ENCODE data around the gene MED15. TPM values are rescaled to one million over a fixed set of nuclear protein-coding genes. Genes with fewer than 3 reads are reported as not detected.

MED15 gene
- total RNA-seq, 4 donors from 2014 or later, result 34.0 to 54.1 (median 38.9) TPM

DNA sequence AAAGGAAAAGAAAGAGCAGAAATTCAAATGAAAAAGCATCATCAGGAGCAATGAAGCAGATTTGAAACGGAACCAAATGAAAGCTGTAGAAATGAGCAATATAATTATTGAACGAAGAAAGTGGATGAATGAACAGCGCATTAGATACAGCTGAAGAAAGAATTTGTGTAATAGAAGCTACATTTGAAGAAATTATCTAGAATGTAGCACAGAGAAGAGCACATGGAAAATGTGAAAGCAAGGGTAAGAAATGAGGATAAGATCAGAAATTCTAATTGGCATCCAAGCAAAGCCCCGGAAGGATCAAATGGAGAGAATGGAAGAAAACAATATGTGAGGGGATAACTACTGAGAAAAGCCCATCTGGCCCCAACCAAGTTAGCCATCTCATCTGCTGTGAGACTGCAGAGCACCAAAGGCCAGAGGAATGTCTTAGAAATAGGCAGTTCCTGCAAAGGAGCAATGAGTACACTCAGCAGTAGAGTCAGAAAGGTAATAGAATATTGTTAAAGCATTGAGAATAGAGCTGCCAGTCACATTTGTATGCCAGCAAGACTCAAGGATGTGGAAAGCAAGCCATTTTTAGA is 51.9 kb downstream of the MED15 start:
- no peak overlapping the region for H3K27ac ChIP-seq (replicated peaks in 1 of 4)
- intact Hi-C loops (cut with DNase I), result no loop called here
- peaks cover 16 to 25% (median 19%) of the 10 kb centered on the region in 4 donors for H3K4me1 ChIP-seq
- H3K27me3 ChIP-seq, result no peaks in the 10 kb centered on the region
- no peak for DNase-seq (ENCODE audit: extremely low spot score)
- no peak overlapping the region for H3K4me3 ChIP-seq
- peaks cover 24 to 72% (median 51%) of the 10 kb centered on the region in 4 donors for H3K36me3 ChIP-seq
- TF ChIP-seq POLR2AphosphoS5 (IDR thresholded peaks at IDR 0.05) (no peak), POLR2A (IDR thresholded peaks at IDR 0.05; ENCODE audit: low read depth) (no peak), EP300 (IDR thresholded peaks at IDR 0.05) (no peak)
- TF ChIP-seq, protein P1, sequence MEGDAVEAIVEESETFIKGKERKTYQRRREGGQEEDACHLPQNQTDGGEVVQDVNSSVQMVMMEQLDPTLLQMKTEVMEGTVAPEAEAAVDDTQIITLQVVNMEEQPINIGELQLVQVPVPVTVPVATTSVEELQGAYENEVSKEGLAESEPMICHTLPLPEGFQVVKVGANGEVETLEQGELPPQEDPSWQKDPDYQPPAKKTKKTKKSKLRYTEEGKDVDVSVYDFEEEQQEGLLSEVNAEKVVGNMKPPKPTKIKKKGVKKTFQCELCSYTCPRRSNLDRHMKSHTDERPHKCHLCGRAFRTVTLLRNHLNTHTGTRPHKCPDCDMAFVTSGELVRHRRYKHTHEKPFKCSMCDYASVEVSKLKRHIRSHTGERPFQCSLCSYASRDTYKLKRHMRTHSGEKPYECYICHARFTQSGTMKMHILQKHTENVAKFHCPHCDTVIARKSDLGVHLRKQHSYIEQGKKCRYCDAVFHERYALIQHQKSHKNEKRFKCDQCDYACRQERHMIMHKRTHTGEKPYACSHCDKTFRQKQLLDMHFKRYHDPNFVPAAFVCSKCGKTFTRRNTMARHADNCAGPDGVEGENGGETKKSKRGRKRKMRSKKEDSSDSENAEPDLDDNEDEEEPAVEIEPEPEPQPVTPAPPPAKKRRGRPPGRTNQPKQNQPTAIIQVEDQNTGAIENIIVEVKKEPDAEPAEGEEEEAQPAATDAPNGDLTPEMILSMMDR (IDR thresholded peaks at IDR 0.05), result no peak
- WGBS, result 88% methylated on average over 4 of the region's 4 CpGs
- H3K9me3 ChIP-seq, result no peaks in the 10 kb centered on the region

DNA sequence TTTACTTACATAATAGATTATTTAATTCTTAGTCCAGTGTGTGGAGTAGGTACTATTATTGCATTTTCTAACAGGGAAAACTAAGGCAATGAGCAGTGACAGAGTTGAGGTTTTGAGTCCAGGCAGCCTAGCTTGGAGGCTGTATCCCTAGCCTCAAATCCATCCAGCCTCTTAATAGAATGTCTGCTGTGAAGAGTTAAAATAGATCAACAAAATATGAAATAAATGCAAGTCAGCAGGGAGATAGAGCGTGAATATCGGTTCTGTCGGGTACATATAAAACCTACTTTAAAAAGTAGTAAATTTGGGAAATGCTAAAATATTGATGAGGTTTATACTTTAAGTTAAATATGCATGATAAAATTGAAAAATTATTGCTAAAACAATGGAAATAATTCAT is 53.3 kb downstream of the MED15 start:
- no peak for DNase-seq (ENCODE audit: extremely low spot score)
- intact Hi-C loops (cut with DNase I), result no loop called here
- H3K9me3 ChIP-seq, result no peaks in the 10 kb centered on the region
- no peak overlapping the region for H3K4me3 ChIP-seq
- H3K36me3 ChIP-seq, result peaks cover 22 to 72% (median 51%) of the 10 kb centered on the region in 4 donors
- WGBS, result 98% methylated on average over 3 of the region's 3 CpGs
- H3K27me3 ChIP-seq, result no peaks in the 10 kb centered on the region
- peaks cover 14 to 24% (median 21%) of the 10 kb centered on the region in 4 donors for H3K4me1 ChIP-seq
- H3K27ac ChIP-seq (replicated peaks in 1 of 4), result no peak overlapping the region
- TF ChIP-seq EP300 (IDR thresholded peaks at IDR 0.05), result no peak
- TF ChIP-seq POLR2AphosphoS5 (IDR thresholded peaks at IDR 0.05), result no peak
- TF ChIP-seq, protein P1 (IDR thresholded peaks at IDR 0.05), result no peak
- no peak for TF ChIP-seq POLR2A (IDR thresholded peaks at IDR 0.05; ENCODE audit: low read depth)

DNA sequence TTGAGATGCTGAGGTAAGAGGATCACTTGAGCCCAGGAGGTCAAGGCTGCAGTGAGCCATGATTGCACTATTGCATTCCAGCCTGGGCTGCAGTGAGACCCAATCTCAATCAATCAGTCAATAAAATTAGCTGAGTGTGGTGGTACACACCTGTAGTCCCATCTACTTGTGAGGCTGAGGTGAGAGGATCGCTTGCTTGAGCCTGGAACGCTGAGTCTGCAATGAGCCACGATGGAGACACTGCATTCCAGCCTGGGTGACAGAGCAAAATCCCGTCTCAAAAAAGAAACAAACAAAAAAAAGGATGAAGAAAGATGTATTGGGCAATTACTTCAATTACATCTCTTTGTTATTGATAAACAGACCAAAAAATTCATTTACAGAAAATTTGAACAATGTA is 54.5 kb downstream of the MED15 start:
- Histone ChIP-seq H3K27me3 (no peaks in the 10 kb centered on the region), H3K4me3 (no peak overlapping the region), H3K27ac (replicated peaks in 1 of 4) (no peak overlapping the region), H3K36me3 (peaks cover 27 to 72% (median 59%) of the 10 kb centered on the region in 4 donors), H3K9me3 (no peaks in the 10 kb centered on the region), H3K4me1 (peaks cover 10 to 36% (median 27%) of the 10 kb centered on the region in 4 donors)
- intact Hi-C loops (cut with DNase I), result no loop called here
- WGBS, result 81% methylated on average over 4 of the region's 4 CpGs
- no peak for DNase-seq (ENCODE audit: extremely low spot score)
- TF ChIP-seq POLR2AphosphoS5 (IDR thresholded peaks at IDR 0.05) (no peak), POLR2A (IDR thresholded peaks at IDR 0.05; ENCODE audit: low read depth) (no peak), EP300 (IDR thresholded peaks at IDR 0.05) (no peak)
- TF ChIP-seq, protein P1 (IDR thresholded peaks at IDR 0.05), result no peak

DNA sequence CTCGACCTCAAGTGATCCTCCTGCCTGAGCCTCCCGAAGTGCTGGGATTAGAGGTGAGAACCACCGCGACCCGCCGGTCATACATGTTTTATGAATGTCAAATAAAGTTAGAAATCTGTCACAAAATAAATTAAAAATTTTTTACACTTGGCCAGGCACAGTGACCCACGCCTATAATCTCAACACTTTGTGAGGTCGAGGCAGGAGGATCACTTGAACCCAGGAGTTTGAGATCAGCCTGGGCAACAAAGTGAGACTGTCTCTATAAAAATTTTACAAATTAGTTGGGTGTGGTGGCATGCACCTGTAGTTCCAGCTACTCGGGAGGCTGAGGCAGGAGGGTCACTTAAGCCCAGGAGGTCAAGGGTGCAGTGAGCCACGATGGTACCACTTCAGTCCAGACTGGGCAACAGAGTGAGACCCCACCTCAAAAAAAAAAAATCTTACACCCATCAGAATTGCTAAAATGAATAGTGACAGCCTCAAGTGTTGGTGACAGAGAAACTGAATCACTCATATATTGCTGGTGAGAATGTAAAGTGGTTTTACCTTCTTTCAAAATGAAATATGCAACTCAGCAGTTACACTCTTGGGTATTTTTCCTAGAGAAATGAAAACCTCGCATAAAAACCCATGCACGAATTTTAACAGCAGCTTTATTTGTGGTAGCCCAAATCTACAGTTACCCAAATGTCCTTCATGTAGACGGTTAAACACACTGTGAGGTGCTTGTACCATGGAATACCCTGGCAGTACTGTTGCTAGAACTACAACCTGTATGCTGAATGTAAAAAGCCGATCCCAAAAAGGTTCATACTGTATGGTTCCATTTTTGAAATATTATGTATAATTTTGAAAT is 55.4 kb downstream of the MED15 start:
- DNase-seq (ENCODE audit: extremely low spot score), result no peak
- peaks cover 7 to 37% (median 28%) of the 10 kb centered on the region in 4 donors for H3K4me1 ChIP-seq
- H3K27ac ChIP-seq (replicated peaks in 1 of 4), result no peak overlapping the region
- 94% methylated on average over 14 of the region's 14 CpGs for WGBS
- intact Hi-C loops (cut with DNase I), result no loop called here
- no peaks in the 10 kb centered on the region for H3K9me3 ChIP-seq
- peaks cover 27 to 80% (median 66%) of the 10 kb centered on the region in 4 donors for H3K36me3 ChIP-seq
- H3K4me3 ChIP-seq, result no peak overlapping the region
- TF ChIP-seq POLR2AphosphoS5 (IDR thresholded peaks at IDR 0.05), result no peak
- TF ChIP-seq EP300 (IDR thresholded peaks at IDR 0.05), result no peak
- no peak for TF ChIP-seq POLR2A (IDR thresholded peaks at IDR 0.05; ENCODE audit: low read depth)
- TF ChIP-seq, protein P1 (IDR thresholded peaks at IDR 0.05), result no peak
- no peaks in the 10 kb centered on the region for H3K27me3 ChIP-seq

Measured in esophagus muscularis mucosa (tissue), 4 donors.